HG03108 (cell line): Measurements from ENCODE around the gene ATP13A4.
A peak's percentile ranks its signal among the peaks of the same experiment; 100 is the strongest.

Source experiments
- ATAC-seq: cut with Tn5 transposase; IDR thresholded peaks from one replicate; pipeline ENCODE4 v1.9.1; 2021; ENCODE audit warnings: moderate library complexity; ENCODE audit not compliant: unreplicated experiment

The ATP13A4 gene

DNA sequence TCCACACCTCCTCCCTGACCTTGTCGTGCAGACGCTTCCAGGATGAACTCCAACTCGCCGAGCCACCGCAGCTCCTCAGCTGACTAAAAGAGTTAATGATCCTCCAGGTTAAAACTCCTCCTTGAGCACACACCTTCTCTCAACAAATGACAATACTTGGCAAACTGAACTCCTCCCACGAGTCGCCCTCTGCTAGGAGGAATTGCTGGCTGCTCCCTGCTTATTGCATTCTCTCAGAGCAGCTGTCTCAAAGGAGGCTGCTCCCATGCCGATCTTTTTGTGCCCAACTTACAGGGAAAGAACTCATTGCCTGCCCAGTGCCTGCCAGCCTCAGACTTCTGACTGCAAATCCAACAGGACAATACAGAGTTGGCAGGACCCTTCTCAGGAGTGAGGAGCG, at the start of gene ATP13A4:
Gene ATP13A4, minus strand, starts transcription at position 85 of the 400 bp plus-strand sequence. CDS start 96 bp downstream, outside the sequence.
- ATAC-seq = no peak

DNA sequence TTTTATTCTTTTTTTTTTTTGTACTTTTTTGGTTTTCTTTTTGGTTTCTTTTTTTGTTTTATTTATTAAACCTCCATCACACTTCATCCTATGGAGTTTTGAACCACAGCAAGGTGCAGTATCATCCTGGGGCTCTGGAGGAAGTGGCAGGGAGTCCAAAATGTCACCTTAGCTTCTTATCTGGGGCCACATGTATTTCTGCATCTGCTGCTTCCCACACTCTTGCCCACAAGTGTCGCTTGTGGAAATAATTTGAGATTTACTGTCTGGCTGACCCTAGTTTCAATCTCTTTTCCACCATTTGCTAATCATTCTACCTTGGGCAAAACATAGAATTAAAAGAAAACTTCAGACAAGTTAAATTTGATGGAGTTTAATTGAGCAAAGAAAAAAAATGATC, 44.7 kb upstream of the ATP13A4 start:
- no peak for ATAC-seq

DNA sequence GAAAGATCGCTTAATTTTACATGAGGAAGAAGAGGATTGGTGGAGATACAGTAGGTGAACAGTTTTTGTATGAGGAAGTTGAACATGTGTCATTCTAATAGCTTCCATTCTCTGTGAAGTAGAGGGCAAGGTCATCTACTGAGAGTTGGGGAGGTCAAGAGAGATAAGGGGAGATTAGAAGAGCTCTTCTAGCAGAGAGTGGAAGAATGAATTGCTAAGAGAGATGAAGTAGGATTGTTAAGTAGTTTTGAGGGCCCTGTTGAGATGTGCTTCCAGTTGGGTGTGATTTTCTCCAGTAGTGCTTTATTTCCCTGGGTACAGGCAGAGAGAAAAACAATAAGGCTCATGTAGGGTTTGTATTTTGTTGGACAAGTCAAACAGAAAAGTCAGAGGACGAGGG, 43.5 kb upstream of the ATP13A4 start:
- ATAC-seq = no peak

DNA sequence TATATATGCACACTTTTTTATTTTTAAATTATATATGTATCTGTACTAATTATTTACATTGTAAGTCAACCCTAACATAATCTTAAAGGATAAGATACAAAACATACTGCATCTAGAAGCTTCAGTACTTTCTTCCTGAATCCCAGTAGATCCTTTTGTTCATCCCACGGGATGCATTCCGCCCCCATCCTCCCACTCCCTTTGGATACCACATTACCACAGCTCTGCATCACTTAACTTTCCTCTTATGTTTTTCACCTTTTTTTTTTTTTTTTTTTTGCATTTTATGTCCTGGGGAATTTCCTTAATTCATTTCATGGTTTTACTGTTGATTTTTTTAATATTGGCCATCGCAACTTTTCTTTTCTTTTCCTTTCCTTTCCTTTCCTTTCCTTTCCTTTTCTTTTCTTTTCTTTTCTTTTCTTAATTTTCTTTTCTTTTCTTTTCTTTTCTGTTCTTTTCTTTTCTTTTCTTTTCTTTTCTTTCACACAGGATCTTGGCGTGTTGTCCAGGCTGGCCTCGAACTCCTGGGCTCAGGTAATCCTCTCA, 41.3 kb upstream of the ATP13A4 start:
- no peak for ATAC-seq

DNA sequence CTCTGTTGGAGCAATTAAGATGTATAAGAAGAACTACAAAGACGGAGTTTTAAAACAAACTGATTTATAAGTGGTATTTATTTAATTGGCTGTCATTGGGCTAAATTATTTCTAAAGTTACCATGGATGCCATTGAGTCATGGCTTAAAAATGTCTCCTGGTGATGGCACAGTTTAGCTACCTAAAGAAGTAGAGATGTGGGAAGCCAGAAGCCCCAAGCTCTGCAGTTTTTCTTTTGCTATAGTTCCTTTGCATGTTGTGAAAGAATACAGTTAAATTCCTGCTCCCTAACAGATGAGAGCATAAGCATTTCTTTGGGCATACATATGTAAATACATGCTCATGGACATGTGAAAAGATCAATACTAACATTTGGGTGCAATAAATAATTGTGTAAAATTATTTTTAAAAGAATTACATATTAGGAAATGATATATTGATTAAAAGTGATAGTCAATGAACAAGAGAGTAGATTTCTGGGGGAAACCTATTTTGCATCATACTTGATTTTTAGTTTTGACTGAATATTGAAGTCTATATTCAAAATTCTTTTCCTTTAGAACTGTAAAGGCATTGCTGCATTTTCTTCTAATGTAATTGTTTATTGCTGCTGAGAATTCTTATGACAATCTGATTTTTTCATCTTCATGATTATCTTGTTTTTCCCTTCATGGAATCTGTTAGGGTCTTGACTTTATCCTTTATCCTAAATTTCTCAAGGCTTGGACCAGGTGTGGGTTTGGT, 40.4 kb upstream of the ATP13A4 start:
- ATAC-seq = no peak

DNA sequence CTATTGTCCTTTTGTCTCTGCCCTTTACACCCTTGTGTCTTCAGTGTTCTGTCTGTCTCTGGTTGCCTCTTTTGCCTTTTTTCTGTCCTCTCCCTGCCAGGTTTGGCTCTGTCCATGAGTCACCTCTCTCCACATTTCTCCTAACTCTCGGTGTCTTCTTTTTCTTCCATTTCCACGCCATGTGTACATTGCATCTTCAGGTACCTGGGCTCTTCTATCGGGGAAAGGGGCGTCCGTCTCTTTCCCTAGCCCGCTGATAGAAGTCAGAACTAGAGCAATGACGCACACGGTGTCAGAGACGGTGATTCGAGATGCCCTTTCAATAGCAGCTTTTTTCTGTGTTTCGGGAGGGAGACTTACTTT, 39.0 kb upstream of the ATP13A4 start:
- peak; percentile 13 for ATAC-seq

DNA sequence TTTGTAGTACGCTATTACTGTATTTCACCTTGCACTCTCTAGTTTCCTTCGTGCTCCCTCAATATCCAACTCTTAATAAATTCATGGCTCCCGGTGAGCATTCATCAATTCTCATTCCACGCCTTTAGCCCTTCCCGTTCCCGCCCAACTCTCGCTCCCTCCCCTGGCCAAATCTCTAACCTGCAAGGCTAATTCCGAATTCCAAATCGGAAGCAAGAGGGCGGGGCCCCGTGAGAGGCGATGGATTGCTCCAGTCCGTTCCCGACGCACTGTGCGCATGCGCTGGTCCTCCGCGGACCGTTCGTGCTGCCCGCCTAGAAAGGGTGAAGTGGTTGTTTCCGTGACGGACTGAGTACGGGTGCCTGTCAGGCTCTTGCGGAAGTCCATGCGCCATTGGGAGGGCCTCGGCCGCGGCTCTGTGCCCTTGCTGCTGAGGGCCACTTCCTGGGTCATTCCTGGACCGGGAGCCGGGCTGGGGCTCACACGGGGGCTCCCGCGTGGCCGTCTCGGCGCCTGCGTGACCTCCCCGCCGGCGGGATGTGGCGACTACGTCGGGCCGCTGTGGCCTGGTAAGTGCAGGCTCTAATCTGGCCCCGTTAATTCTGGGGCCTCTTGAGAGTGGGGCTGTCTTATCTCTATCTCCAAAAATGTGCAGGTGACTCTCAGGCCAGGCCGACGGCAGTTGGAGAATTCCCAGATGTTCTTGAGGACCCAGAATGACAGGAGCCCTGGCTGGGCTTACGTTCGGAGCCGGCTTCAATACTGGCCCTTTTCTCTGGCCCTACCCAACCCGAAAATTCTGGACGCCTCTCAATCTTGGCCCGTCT, 38.4 kb upstream of the ATP13A4 start, which contains the start of gene OPA1:
Gene OPA1, plus strand, starts transcription at position 368 of the 827 bp plus-strand sequence. Its CDS starts 170 bp downstream, at position 538.
- peak; percentile 99 for ATAC-seq

DNA sequence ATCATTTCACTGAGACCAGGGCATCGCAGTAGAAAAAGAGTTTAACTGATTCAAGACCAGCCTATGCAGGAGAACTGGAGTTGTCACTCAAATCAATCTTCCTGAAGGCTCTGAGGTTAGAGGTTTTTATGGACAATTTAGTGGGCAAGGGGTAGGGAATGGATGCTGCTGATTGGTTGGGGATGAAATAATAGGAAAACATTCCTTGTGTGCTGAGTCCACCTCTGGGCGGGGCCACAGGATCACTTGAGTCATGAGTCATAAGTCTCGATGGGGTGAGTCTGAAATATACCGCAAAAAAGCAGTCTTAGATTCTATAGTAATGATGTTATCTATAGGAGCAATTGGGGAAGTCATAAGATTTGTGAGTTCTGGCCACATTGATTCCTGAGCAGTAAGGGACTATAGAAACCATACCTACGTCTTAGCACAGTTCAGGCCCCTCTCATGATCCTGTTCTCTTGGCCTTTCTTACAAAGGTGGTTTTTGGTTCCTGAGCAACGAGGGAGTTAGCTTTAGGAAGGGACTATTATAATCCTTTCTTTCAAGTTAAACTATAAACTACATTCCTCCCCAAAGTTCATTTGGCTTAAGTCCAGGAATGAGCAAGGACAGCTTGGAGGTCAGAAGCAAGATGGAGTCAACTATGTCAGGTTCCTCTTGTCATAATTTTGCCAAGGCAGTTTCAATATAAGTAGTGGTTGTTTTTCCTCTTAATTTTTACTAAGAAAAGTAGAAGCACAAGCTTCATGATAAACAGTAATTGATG, 35.6 kb upstream of the ATP13A4 start:
- no peak for ATAC-seq

GRCh38 chr3:193589616-193590015, 34.9 kb upstream of the ATP13A4 start:
- ATAC-seq = no peak

- no peak for ATAC-seq
Observed at GRCh38 chr3:193589129-193589528, 34.4 kb upstream of the ATP13A4 start.

DNA sequence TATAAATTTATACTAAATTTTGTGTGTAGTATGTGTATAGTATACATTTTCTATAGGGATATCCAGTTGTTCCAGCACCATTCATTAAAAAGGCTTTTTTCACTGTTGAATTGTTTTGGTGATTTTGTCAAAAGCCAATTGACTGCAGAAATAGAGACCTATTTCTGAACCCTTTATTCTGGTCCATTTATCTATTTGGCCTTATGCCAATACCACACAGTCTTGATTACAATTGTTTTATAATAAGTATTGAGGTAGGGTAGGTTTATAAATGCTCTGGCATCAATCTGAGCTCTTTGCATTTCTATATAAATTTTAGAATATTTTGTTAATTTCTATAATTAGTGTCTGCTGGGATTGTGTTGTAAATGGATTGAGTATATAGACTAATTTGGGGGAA, 31.8 kb upstream of the ATP13A4 start:
- ATAC-seq = no peak

- no peak for ATAC-seq
Observed at GRCh38 chr3:193585530-193585929, 30.8 kb upstream of the ATP13A4 start.

DNA sequence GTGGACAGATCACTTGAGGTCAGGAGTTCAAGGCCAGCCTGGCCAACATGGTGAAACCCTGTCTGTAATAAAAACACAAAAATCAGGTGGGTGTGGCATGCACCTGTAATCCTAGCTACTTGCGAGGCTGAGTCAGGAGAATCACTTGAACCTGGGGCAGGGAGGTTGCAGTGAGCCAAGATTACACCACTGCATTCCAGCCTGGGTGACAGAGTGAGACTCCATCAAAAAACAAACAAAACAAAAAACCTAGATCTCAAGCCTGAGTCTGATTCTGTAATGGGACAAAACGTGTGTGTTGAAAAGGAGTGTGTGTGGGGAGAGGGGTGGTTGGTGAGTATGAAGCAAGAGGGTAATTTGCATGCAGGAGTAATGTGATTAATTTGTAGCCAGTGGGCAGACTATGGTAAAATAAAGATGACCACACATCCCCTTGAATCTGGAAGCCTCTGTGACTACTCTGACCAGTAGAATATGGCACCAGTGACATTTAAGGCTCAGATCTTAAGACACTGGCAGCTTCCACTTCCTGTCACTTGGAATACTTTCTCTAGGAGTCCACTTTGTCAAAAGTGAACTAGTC, 19.9 kb upstream of the ATP13A4 start:
- no peak for ATAC-seq

DNA sequence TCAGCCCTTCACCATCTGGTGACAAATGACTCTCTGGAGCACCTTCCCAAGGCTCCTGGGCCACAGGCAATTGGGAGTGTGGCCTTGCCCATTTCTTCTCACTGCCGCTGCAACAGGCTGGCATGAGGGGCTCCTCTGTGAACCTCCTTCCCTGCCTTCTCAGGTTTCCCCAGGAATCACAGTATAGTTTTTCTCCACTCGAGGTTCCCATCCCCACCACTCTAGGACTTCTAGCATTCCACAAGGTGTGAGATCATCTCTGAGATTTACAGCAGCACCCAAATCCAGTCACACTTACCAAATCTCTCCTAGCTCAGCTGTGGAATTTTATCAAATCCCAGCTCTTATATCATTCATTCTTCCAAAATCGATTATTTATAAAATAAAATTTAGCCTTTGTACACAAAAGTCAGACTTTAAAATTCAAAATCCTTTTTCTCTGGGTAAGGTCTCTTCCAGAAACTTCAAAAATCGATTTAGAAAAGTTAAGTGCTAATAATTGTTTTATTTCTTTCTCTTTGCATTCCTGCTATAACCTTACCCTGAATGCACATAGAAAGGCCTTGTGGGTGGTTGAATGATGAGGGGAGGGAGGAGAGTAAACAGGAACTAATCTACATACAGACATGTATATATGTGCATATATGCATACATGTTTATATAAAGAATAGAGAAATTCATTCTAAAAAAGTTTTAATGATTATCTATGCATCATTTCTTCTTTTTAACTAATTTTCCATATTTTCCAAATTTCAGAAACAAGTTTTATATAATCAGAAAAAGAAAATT, 18.9 kb upstream of the ATP13A4 start:
- no peak for ATAC-seq

DNA sequence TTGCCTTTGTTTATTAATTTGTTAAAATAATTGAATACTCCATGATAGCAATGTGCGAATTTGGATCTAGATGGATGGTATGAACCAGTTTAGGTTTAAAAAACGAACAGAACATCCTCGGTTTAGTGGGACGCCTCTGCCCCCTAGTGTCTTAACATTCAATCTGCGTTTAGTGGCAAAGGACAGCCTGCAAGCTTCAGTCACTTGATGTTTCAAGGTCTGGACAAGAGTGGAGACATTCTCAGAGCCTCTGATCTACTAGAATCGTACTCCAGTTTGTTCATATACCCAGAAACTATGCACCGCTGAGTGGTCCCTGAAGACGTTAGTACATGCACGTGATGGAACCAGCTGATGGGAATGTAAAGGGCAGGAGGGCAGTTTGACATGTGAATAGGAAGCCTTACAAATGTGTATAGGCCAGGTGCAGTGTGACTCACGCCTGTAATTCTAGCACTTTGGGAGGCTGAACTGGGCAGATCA, 17.8 kb upstream of the ATP13A4 start:
- peak; percentile 72 for ATAC-seq

DNA sequence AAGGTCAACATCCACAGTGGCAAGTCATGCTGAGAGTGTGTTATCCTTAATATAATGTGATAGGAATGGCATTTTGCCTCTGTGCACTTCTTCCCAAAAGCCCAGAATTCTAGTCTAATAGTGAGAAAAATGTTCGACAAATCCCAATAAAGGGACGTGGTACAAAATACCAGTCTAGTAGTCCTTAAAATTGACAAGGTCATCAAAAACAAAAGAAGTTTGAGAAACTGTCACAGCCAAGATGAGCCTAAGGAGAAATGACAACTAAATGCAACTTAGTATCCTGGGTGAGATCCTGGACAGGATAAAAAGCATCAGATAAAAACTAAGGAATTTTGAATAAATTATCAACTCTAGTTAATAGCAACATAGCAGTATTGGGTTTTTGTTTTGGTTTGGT, 14.4 kb upstream of the ATP13A4 start:
- ATAC-seq = no peak

- no peak for ATAC-seq
Observed at GRCh38 chr3:193564012-193564411, 9.3 kb upstream of the ATP13A4 start.

- no peak for ATAC-seq
Observed at GRCh38 chr3:193563426-193563825, 8.7 kb upstream of the ATP13A4 start.

GRCh38 chr3:193560870-193561269, 6.2 kb upstream of the ATP13A4 start:
- no peak for ATAC-seq

GRCh38 chr3:193560091-193560490, 5.4 kb upstream of the ATP13A4 start:
- no peak for ATAC-seq
